ENCODE results near the gene RSKR. TPM values are rescaled to one million over a fixed set of nuclear protein-coding genes. Genes with fewer than 3 reads are reported as not detected.

Gene RSKR
- total RNA-seq, 1 donor from 2014 or later = 7.6 TPM

DNA sequence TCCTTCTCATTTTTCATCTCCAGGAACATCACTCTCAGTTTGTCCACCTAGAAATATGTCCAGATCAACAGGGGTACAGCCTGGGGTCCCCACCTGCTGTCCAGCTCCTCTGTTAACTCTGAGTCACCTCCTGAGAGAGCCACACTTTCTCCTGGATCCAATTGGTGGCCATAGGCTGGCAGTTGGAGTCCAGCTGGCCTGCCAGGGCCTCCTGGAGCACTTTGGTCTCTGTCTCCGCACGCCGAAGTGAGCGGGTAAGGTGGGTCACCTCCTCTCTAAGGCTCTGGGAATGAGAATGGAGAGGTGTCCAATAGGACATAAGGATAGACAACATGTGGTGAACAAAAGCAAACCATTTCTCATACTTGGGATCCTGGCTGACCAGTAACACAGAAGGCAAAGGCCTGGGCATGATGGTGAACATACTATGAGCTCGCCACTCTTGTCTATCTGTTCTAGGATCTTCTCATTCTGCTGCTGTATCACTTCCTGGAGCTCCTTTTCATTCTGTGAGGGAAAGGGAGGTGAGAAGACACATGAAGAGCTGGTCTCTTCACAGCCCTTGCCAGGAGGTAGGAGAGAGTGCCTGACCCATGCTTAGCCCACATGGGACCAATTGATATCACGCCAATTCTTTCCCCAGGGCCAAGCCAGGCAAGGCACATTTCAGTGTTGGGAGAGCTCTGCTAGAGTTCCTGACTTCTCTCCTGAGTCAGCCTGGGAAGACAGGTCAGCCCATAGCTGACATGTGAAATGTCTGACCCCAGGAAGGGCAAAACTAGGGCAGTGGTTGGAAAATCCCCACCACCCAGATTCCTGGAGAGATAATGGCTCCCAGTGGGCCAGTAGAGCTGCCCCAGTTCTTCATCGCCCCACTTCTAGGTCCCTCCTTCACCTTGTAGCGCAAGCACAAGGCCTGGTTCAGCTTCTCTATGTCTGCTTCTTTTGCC, 35.5 kb downstream of the RSKR start:
- DNase-seq (ENCODE audit: low spot score) = peak; percentile 62

DNA sequence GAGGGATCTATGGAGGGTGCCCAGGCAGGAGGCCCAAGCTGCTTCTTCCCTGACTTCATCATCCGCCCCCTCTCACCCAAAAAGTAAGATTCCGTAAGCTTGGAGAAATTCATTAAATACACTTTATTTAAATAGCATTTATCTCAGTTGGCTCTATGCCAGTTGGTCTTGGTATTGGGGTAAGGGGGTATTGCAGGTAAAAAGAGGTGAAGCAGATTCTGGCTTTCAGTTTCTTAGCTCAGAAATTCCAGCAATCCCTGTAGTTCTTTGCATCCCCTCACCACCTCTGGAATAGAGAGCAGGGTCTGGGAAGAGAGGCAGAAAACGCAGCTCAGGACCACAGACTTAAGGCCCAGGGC, 36.5 kb downstream of the RSKR start:
- DNase-seq (ENCODE audit: low spot score) = no peak

DNA sequence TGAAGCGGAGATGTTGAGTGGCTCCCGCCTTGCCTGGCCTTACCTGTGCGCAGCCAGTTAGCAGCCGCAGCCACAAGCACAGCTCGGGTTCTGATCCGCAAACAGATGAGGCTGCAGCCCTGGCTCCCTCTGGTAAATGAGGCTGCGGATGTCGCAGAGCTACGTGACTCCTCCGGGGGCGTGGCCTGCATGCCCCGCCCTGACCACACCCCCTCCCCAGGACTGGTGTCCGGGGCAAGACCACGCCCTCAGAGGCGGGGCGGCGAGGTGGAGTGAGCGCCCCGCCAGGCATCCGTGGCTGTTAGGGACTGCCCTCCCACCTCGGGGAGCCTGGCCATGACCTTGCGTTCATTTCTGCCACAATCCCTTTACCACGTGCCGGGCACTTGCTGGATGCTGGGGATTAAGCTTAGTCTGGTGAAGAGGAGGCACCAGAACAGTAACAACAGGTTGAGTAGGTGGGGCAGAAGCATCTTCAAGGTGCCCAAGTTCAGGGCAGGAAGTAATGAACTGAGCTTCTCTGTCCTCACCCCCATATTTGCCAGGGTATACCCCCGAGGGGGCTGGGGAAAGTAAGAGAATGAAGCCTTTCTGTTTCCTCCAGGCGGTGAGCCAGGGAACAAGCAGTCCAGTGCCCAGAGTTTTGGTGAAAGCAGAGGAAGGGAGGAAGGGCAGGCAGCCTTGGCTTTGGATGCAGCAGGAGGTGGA, 37.1 kb downstream of the RSKR start, which contains the start of gene ALDOC:
Gene ALDOC, minus strand, starts transcription at position 138 of the 708 bp plus-strand sequence. CDS start 1,363 bp downstream, outside the sequence.
- DNase-seq (ENCODE audit: low spot score) = peak; percentile 97

DNA sequence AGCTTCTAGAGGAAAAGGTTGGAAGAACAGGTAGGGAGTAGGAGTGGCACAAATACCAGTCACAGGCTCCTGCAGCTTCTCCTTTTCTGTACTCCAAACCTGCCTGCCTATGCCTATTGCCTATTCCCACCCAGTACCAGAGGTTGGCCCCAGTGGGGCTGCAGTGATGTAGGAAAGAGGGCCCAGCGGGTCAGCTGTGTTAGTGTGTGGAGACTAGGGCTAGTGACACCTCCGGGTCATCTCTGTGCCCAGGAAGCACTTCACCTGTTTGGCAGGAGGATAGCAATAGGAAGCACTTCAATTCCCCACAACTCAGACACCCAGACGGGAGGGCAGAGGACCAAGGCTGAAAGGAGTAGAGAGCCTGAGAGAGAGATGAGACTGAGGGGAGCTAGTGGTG, 38.0 kb downstream of the RSKR start:
- peak; percentile 86 for DNase-seq (ENCODE audit: low spot score)

DNA sequence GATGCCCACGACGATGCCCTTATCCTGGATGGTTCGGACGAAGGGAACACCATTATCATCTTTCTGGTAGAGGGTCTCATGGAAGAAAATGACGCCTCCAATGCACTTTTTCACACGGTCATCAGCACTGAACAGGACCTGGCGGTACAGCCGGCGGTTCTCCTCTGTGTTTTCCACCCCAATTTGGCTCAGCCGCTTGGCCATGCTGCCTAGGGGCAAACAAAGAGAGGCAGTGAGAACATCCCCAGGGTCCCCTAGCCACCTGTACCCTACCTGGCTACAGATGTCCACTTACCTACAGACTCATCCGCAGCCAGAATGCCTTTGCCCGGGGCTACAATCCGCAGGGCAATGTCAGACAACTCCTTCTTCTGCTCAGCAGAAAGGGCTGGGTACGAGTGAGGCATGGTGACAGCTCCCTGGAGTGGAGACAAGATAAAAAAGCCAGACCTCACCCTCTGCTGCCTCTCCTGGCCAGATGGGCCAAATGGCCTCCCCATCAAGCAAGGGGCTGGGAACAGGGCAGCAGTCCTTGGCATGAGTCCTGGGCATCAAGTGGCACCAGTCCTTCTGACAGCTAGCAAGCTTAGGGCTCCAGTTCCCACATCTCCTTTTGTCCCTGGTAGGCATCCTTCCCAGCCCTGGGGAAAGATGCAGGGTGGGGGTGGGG, 38.7 kb downstream of the RSKR start:
- peak; percentile 80 for DNase-seq (ENCODE audit: low spot score)

DNA sequence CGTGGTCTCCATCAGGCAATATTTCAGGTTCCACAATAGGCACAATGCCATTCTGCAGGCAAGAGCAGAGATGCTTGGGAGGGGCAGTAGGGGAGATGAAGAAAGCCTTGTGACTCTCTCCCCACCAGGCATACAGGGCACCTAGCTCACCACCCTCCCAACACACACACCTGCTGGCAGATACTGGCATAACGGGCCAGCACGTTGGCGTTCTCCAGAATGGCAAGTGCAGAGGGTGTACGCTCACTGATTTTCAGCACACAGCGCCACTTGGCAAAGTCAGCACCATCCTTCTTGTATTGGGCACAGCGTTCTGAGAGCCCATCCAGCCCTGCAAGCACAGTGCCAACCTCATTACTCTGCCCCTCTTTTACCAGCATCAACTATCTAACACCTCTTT, 39.5 kb downstream of the RSKR start:
- DNase-seq (ENCODE audit: low spot score) = peak; percentile 76

DNA sequence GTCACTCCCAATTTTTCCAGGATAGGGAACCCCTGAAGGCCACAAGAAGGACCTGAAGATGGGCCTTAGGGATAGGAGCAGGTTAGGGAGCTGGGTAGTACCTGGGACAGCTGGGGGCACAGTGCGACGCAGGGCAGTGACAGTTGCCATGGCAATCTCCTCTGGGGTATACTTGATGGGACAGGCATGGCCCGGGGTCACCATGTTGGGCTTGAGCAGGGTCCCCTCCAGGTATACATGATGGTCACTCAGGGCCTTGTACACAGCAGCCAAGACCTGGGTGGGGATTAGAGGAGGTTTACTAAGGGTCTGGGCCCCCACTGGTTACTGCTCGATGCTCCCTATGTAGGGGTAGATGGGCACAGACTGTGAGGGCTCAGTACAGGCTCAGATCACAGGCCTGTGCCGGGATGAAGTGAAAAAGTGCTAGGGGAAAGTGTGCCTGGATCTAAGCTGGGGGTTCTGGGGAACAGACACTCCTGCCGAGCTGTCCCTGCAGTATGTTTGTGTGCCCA, 40.0 kb downstream of the RSKR start:
- peak; percentile 68 for DNase-seq (ENCODE audit: low spot score)

DNA sequence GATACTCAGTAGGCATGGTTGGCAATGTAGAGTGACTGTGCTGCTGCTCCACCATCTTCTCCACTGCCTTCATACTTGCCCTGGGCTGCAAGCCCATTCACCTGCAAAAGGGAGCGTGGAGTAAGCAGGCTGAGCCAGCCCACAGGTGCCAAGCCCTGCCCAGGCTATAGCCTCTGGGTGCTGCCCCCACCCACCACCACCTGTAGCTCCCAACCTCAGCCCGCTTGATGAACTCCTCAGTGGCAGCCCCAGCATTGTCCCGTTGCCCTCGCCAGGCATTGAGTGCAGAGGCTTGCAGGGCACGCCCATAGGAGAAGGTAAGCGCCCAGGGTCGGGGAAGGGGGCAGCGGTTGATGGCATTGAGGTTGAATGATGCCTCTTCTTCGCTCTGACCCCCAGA, 40.5 kb downstream of the RSKR start:
- DNase-seq (ENCODE audit: low spot score) = peak; percentile 86

DNA sequence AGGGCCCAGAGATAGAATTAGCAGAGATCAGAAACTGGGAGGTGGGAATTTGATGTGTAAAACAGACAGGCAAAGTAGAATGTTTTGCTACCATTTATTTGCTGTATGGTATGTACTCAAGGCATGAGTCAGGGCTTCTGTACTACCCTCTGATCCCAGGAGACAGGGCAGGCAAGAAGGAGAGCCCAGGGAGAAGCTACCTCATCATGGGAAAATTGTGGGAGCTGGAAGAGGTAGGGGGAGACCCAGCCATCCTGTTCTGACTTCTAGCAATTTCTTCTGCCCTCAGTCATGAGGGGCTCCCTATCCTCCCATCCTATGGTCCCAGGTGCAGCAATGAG, 41.0 kb downstream of the RSKR start:
- no peak for DNase-seq (ENCODE audit: low spot score)

DNA sequence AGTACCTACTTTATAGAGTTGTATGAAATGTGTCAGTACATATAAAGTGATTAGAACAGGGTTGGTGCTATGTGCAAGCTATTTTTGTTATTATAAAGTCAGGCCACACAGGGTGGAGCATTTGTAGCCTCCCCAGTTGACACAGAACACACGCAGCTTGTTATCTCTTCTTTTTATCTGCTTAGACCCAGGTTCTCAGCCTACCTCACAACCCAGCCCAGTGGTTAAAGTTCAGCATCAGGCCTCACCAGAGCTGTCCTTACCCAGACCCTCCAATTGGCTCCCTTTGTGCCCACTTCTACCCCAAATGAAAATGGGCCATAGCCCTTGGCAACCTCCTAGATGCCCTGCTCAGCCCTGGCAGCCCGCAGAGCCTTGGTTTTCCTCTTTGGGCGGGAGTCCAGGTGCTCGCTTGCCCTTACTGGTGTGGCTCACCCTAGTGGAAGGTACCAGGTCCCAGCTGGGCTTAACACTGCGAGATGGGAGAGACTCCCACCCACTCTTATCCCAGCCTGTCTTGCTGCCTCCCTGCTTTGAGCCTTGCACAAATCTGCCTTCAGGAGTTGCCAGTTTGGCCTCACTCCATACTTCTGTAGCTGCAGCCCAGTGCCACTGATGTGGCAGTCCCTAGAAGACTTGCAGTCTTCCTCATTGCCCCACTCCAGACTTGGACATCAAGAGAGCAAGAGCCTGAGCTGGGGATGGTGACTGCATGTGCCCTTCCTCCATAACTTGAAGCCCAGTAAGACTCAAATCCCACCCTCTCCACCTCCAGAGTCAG, 41.5 kb downstream of the RSKR start:
- peak; percentile 53 for DNase-seq (ENCODE audit: low spot score)

DNA sequence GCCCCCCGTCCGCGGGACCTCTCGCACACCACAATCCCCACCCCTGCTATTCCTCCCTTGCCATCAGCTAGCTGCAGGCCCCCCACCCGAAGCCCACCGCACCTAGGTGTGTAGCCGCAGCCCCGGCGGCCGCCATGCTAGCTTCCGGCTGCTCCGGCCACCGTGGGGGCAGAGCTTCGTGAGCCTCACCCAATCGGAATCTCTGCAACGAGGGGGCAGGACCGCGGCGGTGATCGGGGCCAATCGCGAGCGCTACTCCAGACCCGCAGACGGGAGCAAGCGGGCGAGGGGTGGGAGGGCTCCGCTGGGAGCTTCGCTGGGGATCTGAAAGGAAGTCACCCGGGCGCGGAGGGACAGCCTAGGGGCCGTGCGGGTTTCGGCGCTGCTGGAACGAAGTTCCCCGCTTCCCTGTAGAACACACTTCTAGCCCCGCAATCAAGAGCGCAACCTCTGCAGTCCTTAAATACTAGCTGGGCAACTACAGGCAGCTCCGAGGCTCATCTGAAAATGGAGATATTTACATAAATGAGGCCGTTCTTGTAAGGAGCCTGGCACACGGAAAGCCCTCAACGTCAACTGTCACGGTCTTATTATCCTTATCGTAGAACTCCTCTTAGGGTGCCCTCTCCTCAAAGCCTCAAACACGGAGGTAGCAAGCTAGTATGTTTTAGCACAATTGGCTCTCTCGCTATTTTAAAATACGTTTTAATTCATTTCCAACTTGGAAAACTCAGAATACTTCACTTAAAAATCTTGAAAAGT, 42.4 kb downstream of the RSKR start, which contains the start of gene PIGS:
Gene PIGS, minus strand, starts transcription at position 164 of the 762 bp plus-strand sequence. Its CDS starts 28 bp downstream, at position 136.
- peak; percentile 98 for DNase-seq (ENCODE audit: low spot score)

DNA sequence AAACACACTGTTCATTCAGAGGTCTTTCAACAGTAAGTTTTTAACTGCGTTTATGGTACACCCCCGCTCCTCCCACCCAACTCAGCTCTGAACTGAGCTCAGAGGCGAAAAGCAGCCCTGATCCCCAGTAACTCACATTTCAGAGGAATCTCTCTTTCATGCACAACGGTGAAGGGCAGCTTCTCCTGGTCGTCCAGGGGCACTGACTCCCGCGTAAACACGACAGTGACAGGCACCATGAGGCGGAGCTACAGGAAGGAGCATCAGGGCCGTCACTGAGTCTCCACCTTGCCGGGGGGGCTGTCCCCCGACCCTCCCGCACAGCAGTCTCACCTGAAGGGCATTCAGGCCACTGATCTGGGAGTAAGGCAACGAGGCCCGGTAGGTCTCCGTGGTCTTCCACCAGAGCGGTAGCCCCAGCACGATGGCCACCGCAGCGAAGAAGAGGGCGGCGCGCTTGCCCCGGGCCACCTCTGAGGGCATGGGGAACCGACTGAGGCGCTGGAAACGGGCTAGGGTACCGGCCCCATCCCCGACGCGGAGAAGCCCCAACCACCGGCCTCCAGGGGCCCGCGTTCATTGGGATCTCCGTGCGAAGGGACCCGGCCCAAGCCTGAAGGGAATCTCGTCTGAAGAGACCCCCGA, 43.1 kb downstream of the RSKR start:
- no peak for DNase-seq (ENCODE audit: low spot score)

DNA sequence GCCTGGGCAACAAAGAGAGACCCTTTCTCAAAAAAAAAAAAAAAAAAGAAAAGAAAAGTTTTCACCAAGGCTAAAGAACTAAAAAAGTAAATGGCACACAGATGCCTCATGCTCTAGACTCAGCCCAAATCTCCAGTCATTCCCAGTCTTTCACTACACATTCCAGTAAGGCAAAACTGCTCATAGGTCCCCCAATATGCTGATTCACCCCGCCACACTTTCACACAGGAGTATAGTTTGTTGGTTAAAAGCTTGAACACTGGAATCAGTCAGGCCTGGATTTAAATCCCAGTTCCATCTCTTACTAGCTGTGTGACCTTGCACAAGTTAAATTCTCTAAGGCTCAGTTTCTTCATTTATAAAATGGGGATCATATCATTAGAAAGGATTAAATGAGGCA, 44.5 kb downstream of the RSKR start:
- no peak for DNase-seq (ENCODE audit: low spot score)

DNA sequence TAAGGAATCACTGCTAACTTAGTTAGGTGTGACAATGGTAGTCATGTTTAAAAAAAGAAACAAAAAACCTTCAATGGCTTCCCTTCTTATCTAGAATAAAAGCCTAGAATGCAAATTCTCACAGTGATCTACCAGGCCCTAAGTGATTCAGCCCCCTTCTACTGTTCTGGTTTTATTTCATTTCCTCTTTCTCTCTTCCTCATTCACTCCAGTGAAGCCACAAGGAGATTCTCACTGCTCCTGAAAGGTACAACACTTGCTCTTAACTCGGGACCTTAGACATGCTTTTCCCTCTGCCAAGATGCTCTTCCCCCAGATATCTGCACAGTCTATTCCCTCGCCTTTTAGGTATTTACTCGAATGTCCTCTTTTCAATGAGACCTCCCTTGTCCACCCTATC, 46.4 kb downstream of the RSKR start:
- DNase-seq (ENCODE audit: low spot score) = no peak

DNA sequence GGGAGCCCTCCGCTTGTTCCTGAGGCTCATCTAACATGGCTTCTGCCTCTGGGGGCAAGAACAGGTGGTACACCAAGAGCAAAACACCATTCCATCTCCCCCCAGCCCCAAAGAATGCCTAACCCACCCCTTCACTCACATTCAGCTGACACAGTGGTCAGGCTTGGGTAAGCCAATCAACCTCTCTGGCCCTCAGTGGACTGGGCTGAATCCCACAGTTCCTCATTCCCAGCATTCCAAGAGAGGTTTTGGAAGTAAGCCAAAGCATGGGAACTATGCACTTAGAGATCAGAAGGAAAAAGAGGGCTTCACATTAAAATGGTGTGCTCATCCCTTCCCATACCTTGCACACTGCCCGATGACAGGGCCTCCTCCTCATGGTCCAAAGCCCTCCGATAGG, 50.5 kb downstream of the RSKR start:
- DNase-seq (ENCODE audit: low spot score) = no peak

All from mesenteric fat pad (tissue), 1 donor.